Omental fat pad (tissue), 4 donors: Measurements from ENCODE around the gene PLK4. TPM values are rescaled to one million over a fixed set of nuclear protein-coding genes. Genes with fewer than 3 reads are reported as not detected.
"Not testable (repeated sequence)": the region's sequence is repeated elsewhere in the genome, so short reads cannot be mapped to it uniquely, and the experiment has no call there.

Experiments used
- ATAC-seq: fragments of 150-250 bp; one replicate; pipeline ENCODE4 v1.9.1; 2016; ENCODE audit warnings: mild to moderate bottlenecking, moderate library complexity; ENCODE audit not compliant: low FRiP score
- DNase-seq: peaks from one replicate; pipeline ENCODE4 v3.0.0-alpha.2; 2019; ENCODE audit warnings: low spot score
- small RNA-seq: library from RNA; depleted of rRNA; stranded (forward); fragments of <200 nt; gene quantifications from one replicate; pipeline ENCODE3, GENCODE V24; 2016
- total RNA-seq, 4 donors: library from RNA; depleted of rRNA; stranded (reverse); fragments of >200 nt; gene quantifications; one replicate each; pipeline ENCODE4 v1.1.0, GENCODE V29; 2016
- TF ChIP-seq, protein P1 (sequence below), 3 donors: fragments of 450-650 bp; IDR thresholded peaks; one replicate each; pipeline ENCODE4 v1.5.1; 2016 to 2017; ENCODE audit warnings: antibody characterized with exemption in 3 of 3, mild to moderate bottlenecking in 3 of 3, moderate library complexity in 2 of 3

The PLK4 gene
- total RNA-seq, 4 donors from 2014 or later = 0.38 to 2.5 (median 1.1) TPM

DNA sequence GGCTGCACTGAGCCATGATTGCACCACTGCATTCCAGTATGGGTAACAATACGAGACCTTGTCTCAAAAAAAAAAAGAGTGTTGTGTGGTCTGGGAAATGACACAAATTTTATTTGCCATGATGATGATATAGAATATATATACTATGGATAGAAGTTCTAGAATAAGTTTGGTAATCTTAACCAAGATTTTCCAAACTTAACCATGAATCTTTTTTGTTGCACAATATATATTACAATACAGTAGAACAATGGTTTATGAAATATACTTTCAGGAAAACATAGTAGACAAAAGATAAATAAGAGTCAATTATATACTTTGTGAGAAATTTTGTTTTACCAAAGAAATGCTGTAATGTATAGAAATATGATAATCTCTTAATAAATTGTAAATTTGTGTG, 49.5 kb downstream of the PLK4 start:
- no peak for DNase-seq
- ATAC-seq = no peak
- TF ChIP-seq, protein P1, sequence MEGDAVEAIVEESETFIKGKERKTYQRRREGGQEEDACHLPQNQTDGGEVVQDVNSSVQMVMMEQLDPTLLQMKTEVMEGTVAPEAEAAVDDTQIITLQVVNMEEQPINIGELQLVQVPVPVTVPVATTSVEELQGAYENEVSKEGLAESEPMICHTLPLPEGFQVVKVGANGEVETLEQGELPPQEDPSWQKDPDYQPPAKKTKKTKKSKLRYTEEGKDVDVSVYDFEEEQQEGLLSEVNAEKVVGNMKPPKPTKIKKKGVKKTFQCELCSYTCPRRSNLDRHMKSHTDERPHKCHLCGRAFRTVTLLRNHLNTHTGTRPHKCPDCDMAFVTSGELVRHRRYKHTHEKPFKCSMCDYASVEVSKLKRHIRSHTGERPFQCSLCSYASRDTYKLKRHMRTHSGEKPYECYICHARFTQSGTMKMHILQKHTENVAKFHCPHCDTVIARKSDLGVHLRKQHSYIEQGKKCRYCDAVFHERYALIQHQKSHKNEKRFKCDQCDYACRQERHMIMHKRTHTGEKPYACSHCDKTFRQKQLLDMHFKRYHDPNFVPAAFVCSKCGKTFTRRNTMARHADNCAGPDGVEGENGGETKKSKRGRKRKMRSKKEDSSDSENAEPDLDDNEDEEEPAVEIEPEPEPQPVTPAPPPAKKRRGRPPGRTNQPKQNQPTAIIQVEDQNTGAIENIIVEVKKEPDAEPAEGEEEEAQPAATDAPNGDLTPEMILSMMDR (IDR thresholded peaks at IDR 0.05) = no peak

DNA sequence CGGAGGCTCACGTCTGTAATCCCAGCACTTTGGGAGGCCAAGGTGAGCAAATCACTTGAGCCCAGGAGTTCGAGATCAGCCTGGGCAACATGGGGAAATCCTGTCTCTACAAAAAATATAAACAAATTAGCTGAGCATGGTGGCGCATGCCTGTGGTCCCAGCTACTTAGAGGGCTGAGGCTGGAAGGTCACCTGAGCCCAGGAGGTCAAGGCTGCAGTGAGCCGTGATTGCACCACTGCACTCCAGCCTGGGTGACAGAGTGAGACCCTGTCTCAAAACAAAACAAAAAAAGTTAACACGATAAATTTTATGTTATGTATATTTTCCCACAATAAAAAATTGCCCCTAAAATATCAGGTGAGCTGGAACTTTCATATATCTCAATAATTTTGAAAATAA, 51.1 kb downstream of the PLK4 start:
- ATAC-seq, DNase-seq: not testable (repeated sequence)

DNA sequence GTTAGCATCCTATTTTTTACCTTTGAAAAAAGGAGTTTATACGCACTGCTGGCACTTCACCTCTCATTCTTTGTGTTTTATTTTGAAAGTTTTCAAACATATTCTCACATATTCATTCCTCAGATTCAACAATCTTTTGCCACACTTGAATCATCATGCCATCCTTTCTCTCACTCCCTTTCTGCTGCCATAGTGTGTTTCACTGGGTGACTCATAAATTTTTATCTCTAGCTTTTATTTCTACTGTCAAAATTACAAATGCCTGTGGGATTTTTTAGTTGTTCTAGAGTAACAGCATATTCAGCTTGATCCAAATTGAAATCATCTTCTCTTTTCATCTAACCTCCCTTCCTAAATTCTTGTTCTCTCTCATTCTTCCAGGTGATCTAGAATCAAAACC, 56.3 kb downstream of the PLK4 start:
- no peak for ATAC-seq
- DNase-seq = no peak
- TF ChIP-seq, protein P1 (IDR thresholded peaks at IDR 0.05) = no peak

Small RNAs within 50 kb of the gene (small RNA-seq; reads per million reads assigned to genes)
- gene RNU6-583P = not detected

Other genes with a start within 250 kb of the PLK4 start
- gene INTU, start 247.9 kb upstream of the PLK4 start, total RNA-seq = 10 to 100 TPM in 2 of 4 donors, 1 to 10 TPM in 2; 5.8 to 19.3 (median 8.3) TPM
- not detected for gene SLC25A31, start 150.5 kb upstream of the PLK4 start, total RNA-seq
- gene HSPA4L, start 98.6 kb upstream of the PLK4 start, total RNA-seq = 1 to 10 TPM; 1.3 to 4.6 (median 2.1) TPM
- gene MFSD8, start 84.3 kb downstream of the PLK4 start, total RNA-seq = 10 to 100 TPM; 11.5 to 32.5 (median 18.3) TPM
- 10 to 100 TPM in 2 of 4 donors, 1 to 10 TPM in 2; 6.9 to 14.7 (median 10.3) TPM for gene ABHD18, start 84.5 kb downstream of the PLK4 start, total RNA-seq
- gene LARP1B, start 180.4 kb downstream of the PLK4 start, total RNA-seq = 10 to 100 TPM; 22.0 to 37.0 (median 25.6) TPM